Mesothelial cell of epicardium (in vitro differentiated cells): ENCODE data around the gene FBP2. TPM values are rescaled to one million over a fixed set of nuclear protein-coding genes. Genes with fewer than 3 reads are reported as not detected.

ENCODE experiments used
- DNase-seq, 2 experiments: peaks; one replicate each; pipeline ENCODE4 v3.0.0; 2021; ENCODE audit warnings: low spot score in 2 of 2; ENCODE audit not compliant: unreplicated experiment in 2 of 2
- H3K27ac Mint-ChIP-seq: 2 replicates; pipeline ENCODE4 v1.8.0; 2021; ENCODE audit warnings: mixed read lengths
- H3K27me3 Mint-ChIP-seq: 2 replicates; pipeline ENCODE4 v1.8.0; 2021; ENCODE audit warnings: low read depth, mixed read lengths
- H3K36me3 Mint-ChIP-seq: 2 replicates; pipeline ENCODE4 v1.8.0; 2021; ENCODE audit warnings: mixed read lengths
- H3K4me1 Mint-ChIP-seq: 2 replicates; pipeline ENCODE4 v1.8.0; 2021; ENCODE audit warnings: mixed read lengths
- H3K4me3 Mint-ChIP-seq: 2 replicates; pipeline ENCODE4 v1.8.0; 2021; ENCODE audit warnings: mild to moderate bottlenecking, moderate library complexity, mixed read lengths
- H3K9me3 Mint-ChIP-seq: 2 replicates; pipeline ENCODE4 v1.8.0; 2021; ENCODE audit warnings: mixed read lengths
- total RNA-seq: library from RNA; stranded (reverse); gene quantifications from 3 replicates; pipeline ENCODE4 v1.2.1, GENCODE V29; 2021
- TF ChIP-seq, protein P1 (sequence below): fragments of 200-600 bp; sonication (generic); IDR thresholded peaks from one replicate; pipeline ENCODE4 v1.5.0; 2021; ENCODE audit warnings: antibody characterized with exemption; ENCODE audit not compliant: unreplicated experiment

The FBP2 gene
- total RNA-seq, 1 donor from 2014 or later, result not detected

DNA sequence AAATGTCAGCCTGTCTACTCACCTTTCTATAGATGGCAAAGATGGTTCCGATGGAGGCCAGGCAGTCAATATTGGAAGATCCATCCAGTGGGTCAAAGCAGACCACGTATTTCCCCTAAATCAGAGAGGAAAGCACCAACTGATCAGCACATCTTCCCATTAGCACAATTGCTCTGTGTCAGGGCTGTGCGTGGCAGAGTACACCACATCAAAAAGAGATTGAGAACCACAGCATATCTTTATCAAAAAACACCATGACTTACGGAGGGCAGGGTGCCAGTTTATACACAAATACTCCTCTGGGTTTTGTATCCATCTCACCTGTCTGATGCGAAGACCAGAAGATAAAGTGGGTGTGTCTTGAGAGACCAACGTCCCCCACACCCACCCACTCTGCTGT is 9.1 kb downstream of the FBP2 start:
- DNase-seq, result no peak
- Mint-ChIP-seq H3K4me1 (no peaks in the 10 kb centered on the region), H3K27me3 (peaks cover 8% of the 10 kb centered on the region), H3K9me3 (no peaks in the 10 kb centered on the region), H3K4me3 (no peak overlapping the region), H3K36me3 (peaks cover 2% of the 10 kb centered on the region), H3K27ac (no peak overlapping the region)
- TF ChIP-seq, protein P1, sequence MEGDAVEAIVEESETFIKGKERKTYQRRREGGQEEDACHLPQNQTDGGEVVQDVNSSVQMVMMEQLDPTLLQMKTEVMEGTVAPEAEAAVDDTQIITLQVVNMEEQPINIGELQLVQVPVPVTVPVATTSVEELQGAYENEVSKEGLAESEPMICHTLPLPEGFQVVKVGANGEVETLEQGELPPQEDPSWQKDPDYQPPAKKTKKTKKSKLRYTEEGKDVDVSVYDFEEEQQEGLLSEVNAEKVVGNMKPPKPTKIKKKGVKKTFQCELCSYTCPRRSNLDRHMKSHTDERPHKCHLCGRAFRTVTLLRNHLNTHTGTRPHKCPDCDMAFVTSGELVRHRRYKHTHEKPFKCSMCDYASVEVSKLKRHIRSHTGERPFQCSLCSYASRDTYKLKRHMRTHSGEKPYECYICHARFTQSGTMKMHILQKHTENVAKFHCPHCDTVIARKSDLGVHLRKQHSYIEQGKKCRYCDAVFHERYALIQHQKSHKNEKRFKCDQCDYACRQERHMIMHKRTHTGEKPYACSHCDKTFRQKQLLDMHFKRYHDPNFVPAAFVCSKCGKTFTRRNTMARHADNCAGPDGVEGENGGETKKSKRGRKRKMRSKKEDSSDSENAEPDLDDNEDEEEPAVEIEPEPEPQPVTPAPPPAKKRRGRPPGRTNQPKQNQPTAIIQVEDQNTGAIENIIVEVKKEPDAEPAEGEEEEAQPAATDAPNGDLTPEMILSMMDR, result no peak

DNA sequence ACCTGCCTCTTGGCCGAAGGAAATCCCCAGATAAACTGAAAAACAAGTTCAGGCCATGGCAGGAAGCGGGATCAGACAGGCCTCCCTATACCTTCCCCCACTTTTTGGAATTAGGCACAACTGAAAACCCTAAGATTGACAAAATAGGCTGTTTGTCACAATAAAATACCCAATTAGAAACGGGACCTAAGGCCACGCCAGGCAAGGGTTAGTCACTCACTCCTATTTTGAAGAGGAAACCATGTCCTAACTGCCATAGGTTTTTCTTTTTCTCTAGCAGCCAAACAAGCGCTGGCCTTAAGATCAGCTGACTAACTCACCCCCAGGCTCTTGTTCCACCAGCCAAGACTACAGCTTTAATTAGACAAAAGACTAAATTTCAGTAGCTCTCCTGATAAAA is 11.9 kb downstream of the FBP2 start:
- peaks cover 2% of the 10 kb centered on the region for H3K36me3 Mint-ChIP-seq
- no peaks in the 10 kb centered on the region for H3K27me3 Mint-ChIP-seq
- no peak overlapping the region for H3K27ac Mint-ChIP-seq
- H3K9me3 Mint-ChIP-seq, result no peaks in the 10 kb centered on the region
- DNase-seq, result no peak
- TF ChIP-seq, protein P1, result no peak
- no peak overlapping the region for H3K4me3 Mint-ChIP-seq
- H3K4me1 Mint-ChIP-seq, result peaks cover 5% of the 10 kb centered on the region

- no peak for DNase-seq
- no peak overlapping the region for H3K27ac Mint-ChIP-seq
- peaks cover 5% of the 10 kb centered on the region for H3K4me1 Mint-ChIP-seq
- TF ChIP-seq, protein P1, result no peak
- H3K27me3 Mint-ChIP-seq, result peaks cover 10% of the 10 kb centered on the region
- H3K4me3 Mint-ChIP-seq, result no peak overlapping the region
- no peaks in the 10 kb centered on the region for H3K9me3 Mint-ChIP-seq
- peaks cover 2% of the 10 kb centered on the region for H3K36me3 Mint-ChIP-seq
These were observed 16.1 kb downstream of the FBP2 start for GRCh38 chr9:94577571-94577970.

DNA sequence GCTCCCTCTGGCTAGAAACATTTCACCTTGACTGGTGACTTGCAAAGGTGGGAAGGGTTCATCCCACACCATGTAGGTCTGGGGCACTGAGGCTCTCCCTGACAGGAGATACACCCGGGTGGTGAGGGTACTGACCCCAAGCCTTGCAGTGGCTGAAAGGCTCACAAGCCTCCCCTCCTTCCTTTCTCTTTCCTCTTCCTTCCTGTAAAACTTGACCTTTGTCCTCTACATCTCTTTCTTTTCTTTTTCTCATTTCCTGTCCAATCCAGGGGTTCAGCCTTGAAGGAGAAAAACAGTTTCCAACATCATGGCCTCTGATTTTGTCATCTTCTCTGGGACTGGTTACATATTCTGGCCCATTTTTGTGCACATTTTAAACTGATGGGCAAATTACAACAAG is 16.6 kb downstream of the FBP2 start:
- Mint-ChIP-seq H3K9me3 (no peaks in the 10 kb centered on the region), H3K4me3 (no peak overlapping the region), H3K27me3 (peaks cover 15% of the 10 kb centered on the region), H3K4me1 (peaks cover 5% of the 10 kb centered on the region), H3K27ac (no peak overlapping the region), H3K36me3 (peaks cover 2% of the 10 kb centered on the region)
- TF ChIP-seq, protein P1, result no peak
- DNase-seq, result no peak

- peaks cover 5% of the 10 kb centered on the region for H3K4me1 Mint-ChIP-seq
- peaks cover 20% of the 10 kb centered on the region for H3K27me3 Mint-ChIP-seq
- H3K9me3 Mint-ChIP-seq, result no peaks in the 10 kb centered on the region
- TF ChIP-seq, protein P1, result no peak
- no peak for DNase-seq
- no peak overlapping the region for H3K27ac Mint-ChIP-seq
- peaks cover 2% of the 10 kb centered on the region for H3K36me3 Mint-ChIP-seq
- no peak overlapping the region for H3K4me3 Mint-ChIP-seq
These were observed 17.5 kb downstream of the FBP2 start for GRCh38 chr9:94576131-94576530.
